Cardiac muscle cell (in vitro differentiated cells and primary cell): Measurements from ENCODE around the gene AP1G2. TPM values are rescaled to one million over a fixed set of nuclear protein-coding genes. Genes with fewer than 3 reads are reported as not detected.
"Not testable (repeated sequence)": the region's sequence is repeated elsewhere in the genome, so short reads cannot be mapped to it uniquely, and the experiment has no call there.

Experiments used
- DNase-seq, 2 donors: peaks; one replicate each; pipeline versions ENCODE4 v3.0.0 to v3.0.0-alpha.2; 2010 to 2017; ENCODE audit warnings: low read depth in 1 of 2, low spot score in 1 of 2
- H3K27ac ChIP-seq: fragments of 200-600 bp; sonication (generic); 2 replicates; pipeline ENCODE4 v1.5.1; 2016
- H3K27me3 ChIP-seq: fragments of 200-600 bp; sonication (generic); 2 replicates; pipeline ENCODE4 v1.6.0; 2016; ENCODE audit warnings: control low read depth
- H3K36me3 ChIP-seq: fragments of 200-600 bp; sonication (generic); 2 replicates; pipeline ENCODE4 v1.5.1; 2016; ENCODE audit warnings: control low read depth
- H3K4me1 ChIP-seq: fragments of 200-600 bp; sonication (generic); 2 replicates; pipeline ENCODE4 v1.8.1; 2017; ENCODE audit warnings: low read depth, mild to moderate bottlenecking, mixed run types
- H3K4me3 ChIP-seq: fragments of 200-600 bp; sonication (generic); 2 replicates; pipeline ENCODE4 v1.5.1; 2016; ENCODE audit warnings: mild to moderate bottlenecking
- H3K9me3 ChIP-seq: fragments of 200-600 bp; sonication (generic); 2 replicates; pipeline ENCODE4 v1.5.1; 2017; ENCODE audit warnings: low read depth, mild to moderate bottlenecking, control low read depth
- polyA plus RNA-seq: library from polyadenylated mRNA; unstranded; fragments of >200 nt; fragmentation: Nextera tagmentation; extraction: Ambion mirVana; gene quantifications from 2 replicates; pipeline ENCODE4 v1.2.1, GENCODE V29; 2016
- total RNA-seq: library from RNA; depleted of rRNA; stranded (reverse); fragments of >200 nt; gene quantifications from 2 replicates; pipeline ENCODE4 v1.2.3, GENCODE V29; 2016
- TF ChIP-seq, protein P1 (sequence below): IDR thresholded peaks from 2 replicates; pipeline ENCODE4 v1.5.1; 2012; ENCODE audit warnings: low read depth, mild to moderate bottlenecking, low read length

Gene AP1G2
- total and polyA plus RNA-seq, 2 experiments from 2014 or later, result 123 to 141 TPM

DNA sequence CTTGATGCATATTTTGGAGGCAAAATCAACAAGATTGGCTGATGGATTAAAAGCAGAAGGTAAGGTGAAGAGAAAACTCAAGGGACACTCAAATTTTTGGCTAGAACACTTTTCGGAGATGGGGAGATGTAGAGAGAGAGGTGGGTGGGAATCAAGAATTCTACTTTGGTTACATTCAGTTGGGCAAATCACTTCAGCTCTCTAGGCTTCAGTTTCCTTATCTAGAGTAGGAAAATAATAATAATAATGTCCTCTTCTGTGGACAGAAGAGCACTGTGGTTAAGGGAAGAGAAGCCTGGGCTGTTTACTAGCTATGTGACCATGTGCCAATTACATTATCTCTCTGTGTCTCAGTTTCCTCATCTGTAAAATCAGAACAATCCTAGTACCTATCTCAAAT lies 45.2 kb upstream of the AP1G2 start:
- Histone ChIP-seq H3K27ac (no peak overlapping the region), H3K4me3 (no peak overlapping the region), H3K9me3 (no peaks in the 10 kb centered on the region), H3K27me3 (peaks cover 21% of the 10 kb centered on the region), H3K36me3 (no peaks in the 10 kb centered on the region), H3K4me1 (no peaks in the 10 kb centered on the region)
- no peak for DNase-seq
- TF ChIP-seq, protein P1, sequence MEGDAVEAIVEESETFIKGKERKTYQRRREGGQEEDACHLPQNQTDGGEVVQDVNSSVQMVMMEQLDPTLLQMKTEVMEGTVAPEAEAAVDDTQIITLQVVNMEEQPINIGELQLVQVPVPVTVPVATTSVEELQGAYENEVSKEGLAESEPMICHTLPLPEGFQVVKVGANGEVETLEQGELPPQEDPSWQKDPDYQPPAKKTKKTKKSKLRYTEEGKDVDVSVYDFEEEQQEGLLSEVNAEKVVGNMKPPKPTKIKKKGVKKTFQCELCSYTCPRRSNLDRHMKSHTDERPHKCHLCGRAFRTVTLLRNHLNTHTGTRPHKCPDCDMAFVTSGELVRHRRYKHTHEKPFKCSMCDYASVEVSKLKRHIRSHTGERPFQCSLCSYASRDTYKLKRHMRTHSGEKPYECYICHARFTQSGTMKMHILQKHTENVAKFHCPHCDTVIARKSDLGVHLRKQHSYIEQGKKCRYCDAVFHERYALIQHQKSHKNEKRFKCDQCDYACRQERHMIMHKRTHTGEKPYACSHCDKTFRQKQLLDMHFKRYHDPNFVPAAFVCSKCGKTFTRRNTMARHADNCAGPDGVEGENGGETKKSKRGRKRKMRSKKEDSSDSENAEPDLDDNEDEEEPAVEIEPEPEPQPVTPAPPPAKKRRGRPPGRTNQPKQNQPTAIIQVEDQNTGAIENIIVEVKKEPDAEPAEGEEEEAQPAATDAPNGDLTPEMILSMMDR, result no peak

DNA sequence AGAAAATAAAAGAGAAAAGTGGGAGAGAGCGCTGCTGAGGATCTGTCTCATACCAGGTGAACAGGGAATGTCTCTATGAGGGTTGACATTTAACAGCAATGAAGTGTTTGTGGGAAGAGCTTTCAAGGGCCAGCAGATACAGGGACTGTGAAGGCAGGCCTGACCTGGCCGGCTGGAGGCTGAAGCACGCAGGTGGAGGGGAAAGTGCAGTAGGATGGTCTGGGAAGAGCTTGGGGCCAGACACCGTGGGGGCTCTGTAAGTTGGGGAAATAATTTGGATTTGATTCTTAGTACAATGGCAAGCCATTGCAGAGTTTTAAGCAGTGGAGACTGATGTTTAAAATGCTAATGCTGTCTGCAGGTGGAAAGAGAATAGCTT lies 44.8 kb upstream of the AP1G2 start:
- Histone ChIP-seq H3K4me3 (no peak overlapping the region), H3K4me1 (no peaks in the 10 kb centered on the region), H3K27me3 (peaks cover 21% of the 10 kb centered on the region), H3K9me3 (no peaks in the 10 kb centered on the region), H3K36me3 (no peaks in the 10 kb centered on the region), H3K27ac (no peak overlapping the region)
- DNase-seq, result no peak
- TF ChIP-seq, protein P1, result no peak

DNA sequence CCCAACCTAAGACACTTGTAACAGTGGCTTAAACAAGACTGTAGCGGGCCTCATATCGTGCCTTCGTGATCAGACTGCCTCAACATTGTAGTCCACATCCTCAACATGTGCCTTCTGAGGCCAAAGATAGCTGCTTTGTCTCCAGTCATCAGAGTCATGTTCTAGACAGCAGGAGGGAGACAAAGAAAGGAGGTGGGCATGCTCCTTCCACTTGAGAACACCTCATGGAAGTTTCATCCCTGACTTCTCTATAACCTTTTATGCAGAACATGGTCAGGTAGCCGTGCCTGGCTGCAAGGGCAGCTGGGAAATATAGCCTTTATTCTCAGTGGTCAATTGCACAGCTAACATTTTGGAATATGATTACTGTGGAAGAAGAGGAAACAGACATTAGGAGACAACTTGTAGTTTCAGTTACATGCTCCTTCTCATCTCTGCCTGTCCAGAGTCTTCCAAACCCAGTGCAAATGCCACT lies 43.3 kb upstream of the AP1G2 start:
- DNase-seq, result no peak
- no peak overlapping the region for H3K4me3 ChIP-seq
- peaks cover 20% of the 10 kb centered on the region for H3K27me3 ChIP-seq
- H3K9me3 ChIP-seq, result no peaks in the 10 kb centered on the region
- H3K36me3 ChIP-seq, result no peaks in the 10 kb centered on the region
- TF ChIP-seq, protein P1, result no peak
- no peaks in the 10 kb centered on the region for H3K4me1 ChIP-seq
- no peak overlapping the region for H3K27ac ChIP-seq

DNA sequence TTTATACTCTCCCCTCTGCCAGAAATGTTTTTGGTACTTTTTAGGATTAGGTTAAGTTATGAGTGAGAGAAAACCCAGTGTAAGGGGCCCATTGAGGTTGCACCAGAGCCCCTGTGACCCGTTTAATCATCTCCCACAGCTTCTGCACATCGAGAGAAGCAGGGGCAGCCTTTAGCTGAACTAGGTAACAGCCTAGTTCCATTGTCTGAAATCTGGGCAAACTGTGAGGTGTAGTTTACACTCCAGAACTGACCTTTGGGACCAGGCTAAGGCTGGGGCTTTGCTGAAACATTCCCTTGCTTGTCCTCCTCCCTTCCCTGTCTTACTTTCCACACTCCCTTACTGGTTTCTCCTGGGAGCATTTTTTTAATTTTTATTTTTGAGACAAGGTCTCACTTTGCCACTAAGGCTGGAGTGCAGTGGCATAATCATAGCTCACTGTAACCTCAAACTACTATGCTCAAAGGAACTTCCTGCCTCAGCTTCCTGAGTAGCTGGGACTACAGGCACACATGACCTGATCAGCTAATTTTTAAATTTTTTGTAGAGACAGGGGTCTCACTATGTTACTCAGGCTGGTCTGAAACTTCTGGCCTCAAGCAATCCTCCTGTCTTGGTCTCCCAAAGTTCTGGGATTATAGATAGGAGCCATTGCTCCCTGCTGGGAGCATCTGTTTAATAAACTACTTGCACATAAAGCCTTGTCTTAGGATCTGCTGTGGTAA lies 42.7 kb upstream of the AP1G2 start:
- H3K4me1 ChIP-seq, result no peaks in the 10 kb centered on the region
- H3K27me3 ChIP-seq, result peaks cover 17% of the 10 kb centered on the region
- H3K36me3 ChIP-seq, result no peaks in the 10 kb centered on the region
- TF ChIP-seq, protein P1, result no peak
- no peaks in the 10 kb centered on the region for H3K9me3 ChIP-seq
- H3K4me3 ChIP-seq, result no peak overlapping the region
- no peak for DNase-seq
- H3K27ac ChIP-seq, result no peak overlapping the region

DNA sequence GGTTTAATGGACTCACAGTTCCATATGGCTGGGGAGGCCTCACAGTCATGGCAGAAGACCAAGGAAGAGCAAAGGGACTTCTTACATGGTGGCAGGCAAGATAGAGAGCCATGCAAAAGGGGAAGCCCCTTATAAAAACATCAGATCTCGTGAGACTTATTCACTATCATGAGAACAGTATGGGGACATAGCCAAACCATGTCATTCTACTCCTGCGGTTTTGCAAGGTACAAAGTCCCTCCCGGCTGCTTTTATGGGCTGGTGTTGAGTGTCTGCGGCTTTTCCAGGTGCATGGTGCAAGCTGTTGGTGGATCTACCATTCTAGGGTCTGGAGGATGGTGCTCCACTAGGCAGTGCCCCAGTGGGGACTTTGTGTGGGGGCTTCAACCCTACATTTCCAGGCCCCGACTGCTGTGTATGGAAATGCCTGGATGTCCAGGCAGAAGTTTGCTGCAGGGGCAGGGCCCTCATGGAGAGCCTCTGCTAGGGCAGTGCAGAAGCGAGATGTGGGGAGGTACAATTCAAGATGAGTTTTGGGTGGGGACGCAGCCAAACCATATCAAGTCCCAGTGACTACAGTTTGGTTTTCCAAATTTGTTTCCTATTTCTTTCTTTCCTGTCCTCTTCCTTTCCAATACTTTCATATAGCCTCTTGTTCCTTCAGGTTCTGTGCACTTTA lies 42.0 kb upstream of the AP1G2 start:
- H3K36me3 ChIP-seq, DNase-seq, H3K27ac ChIP-seq, H3K4me3 ChIP-seq, H3K9me3 ChIP-seq, H3K4me1 ChIP-seq: not testable (repeated sequence)
- H3K27me3 ChIP-seq, result peaks cover 16% of the 10 kb centered on the region

DNA sequence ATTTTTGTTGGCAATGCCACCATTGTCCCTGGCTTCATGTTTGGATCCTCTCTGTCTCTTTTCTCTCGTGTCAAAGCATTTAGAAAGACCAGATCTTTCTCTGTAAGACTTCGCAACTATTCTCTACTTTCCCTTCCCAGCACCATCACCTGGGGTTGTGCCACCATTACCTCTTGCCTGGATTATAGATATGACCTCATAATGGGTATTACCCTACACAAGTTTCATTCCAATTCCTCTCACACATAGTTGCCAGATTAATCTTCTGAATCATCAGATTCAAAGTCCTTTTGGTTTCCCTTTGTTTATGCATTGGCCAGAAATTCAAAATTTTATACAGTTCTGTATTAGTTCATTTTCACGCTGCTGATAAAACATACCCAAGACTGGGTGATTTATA lies 41.4 kb upstream of the AP1G2 start:
- no peaks in the 10 kb centered on the region for H3K4me1 ChIP-seq
- TF ChIP-seq, protein P1, result no peak
- H3K27me3 ChIP-seq, result peaks cover 11% of the 10 kb centered on the region
- no peak for DNase-seq
- H3K9me3 ChIP-seq, result no peaks in the 10 kb centered on the region
- no peaks in the 10 kb centered on the region for H3K36me3 ChIP-seq
- H3K27ac ChIP-seq, result no peak overlapping the region
- no peak overlapping the region for H3K4me3 ChIP-seq
